Ishikawa (cell line): ENCODE results near the gene ACTL7A.

ENCODE experiments used
- NFIC ChIP-seq: IDR thresholded peaks from 2 replicates; pipeline ENCODE4 v1.6.1; 2012
- RAD21 ChIP-seq: IDR thresholded peaks from 2 replicates; pipeline ENCODE4 v1.6.1; 2012; ENCODE audit warnings: low read depth
- TF ChIP-seq, protein P1 (sequence below): IDR thresholded peaks from 2 replicates; pipeline ENCODE4 v1.6.1; 2012
- TF ChIP-seq, protein P2 (sequence below): IDR thresholded peaks from 2 replicates; pipeline ENCODE4 v1.6.1; 2012; ENCODE audit warnings: low read depth, mild to moderate bottlenecking

DNA sequence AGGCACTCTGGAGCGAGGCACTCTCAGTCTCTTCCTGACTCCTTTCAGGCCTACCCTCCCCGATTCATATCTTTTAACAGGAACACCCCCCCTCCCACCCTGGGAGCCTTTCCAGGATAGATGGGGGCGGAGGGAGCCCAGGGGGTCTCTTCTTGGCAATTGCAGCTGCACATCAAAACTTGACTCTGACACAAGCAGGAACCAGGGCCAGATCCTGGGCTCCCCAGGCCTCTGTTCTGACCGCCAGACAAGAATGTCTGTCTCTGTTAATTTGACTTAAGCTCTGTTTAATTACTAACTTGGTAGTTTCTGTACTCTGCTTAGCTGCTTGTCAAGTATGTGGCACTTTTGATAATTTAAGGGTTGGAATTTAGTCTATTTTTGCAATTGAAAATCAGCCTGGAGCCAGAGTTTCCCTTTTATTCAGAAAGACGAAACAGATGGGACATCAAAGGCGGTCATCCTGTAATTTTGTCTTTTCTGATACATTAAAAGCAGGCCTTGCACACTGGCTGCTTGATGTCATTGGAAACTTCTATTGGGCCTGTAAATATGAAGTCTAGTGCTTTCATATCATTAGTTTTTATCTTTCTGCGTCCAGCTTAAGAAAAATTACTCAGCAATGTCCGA, 49.6 kb upstream of the ACTL7A start:
- TF ChIP-seq RAD21 (no peak), NFIC (no peak)
- TF ChIP-seq, protein P1, sequence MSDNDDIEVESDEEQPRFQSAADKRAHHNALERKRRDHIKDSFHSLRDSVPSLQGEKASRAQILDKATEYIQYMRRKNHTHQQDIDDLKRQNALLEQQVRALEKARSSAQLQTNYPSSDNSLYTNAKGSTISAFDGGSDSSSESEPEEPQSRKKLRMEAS: no peak
- TF ChIP-seq, protein P2, sequence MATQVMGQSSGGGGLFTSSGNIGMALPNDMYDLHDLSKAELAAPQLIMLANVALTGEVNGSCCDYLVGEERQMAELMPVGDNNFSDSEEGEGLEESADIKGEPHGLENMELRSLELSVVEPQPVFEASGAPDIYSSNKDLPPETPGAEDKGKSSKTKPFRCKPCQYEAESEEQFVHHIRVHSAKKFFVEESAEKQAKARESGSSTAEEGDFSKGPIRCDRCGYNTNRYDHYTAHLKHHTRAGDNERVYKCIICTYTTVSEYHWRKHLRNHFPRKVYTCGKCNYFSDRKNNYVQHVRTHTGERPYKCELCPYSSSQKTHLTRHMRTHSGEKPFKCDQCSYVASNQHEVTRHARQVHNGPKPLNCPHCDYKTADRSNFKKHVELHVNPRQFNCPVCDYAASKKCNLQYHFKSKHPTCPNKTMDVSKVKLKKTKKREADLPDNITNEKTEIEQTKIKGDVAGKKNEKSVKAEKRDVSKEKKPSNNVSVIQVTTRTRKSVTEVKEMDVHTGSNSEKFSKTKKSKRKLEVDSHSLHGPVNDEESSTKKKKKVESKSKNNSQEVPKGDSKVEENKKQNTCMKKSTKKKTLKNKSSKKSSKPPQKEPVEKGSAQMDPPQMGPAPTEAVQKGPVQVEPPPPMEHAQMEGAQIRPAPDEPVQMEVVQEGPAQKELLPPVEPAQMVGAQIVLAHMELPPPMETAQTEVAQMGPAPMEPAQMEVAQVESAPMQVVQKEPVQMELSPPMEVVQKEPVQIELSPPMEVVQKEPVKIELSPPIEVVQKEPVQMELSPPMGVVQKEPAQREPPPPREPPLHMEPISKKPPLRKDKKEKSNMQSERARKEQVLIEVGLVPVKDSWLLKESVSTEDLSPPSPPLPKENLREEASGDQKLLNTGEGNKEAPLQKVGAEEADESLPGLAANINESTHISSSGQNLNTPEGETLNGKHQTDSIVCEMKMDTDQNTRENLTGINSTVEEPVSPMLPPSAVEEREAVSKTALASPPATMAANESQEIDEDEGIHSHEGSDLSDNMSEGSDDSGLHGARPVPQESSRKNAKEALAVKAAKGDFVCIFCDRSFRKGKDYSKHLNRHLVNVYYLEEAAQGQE: no peak
